GM19455 (cell line): ENCODE data around the gene RHOD.

Experiments
- ATAC-seq: cut with Tn5 transposase; IDR thresholded peaks from one replicate; pipeline ENCODE4 v1.9.1; 2021; ENCODE audit not compliant: unreplicated experiment

Gene RHOD

DNA sequence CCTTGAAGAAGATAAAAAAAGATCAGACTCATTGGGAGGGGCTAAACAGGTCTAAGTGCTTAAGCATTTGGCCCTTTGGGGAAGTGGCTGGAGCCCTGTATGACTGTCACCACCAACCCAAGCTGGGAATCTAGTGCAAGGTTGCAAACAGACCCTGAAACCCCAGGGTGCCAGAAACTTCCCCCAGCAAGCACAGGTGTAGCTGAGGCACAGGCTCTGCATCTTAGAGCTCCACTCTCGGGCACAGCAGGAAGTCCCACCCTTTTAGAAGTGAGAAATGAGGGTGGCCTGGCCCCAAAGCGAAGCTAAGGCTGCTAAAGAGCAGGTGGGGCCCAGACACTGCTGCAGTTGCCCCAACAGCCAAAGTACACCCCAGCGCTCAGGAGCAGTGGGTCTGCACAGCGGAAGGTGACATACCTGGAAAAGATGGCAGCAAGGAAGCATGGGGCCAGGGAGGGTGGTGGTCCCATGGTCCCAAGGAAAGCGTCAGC, 56.6 kb downstream of the RHOD start:
- ATAC-seq = peak; percentile 72

DNA sequence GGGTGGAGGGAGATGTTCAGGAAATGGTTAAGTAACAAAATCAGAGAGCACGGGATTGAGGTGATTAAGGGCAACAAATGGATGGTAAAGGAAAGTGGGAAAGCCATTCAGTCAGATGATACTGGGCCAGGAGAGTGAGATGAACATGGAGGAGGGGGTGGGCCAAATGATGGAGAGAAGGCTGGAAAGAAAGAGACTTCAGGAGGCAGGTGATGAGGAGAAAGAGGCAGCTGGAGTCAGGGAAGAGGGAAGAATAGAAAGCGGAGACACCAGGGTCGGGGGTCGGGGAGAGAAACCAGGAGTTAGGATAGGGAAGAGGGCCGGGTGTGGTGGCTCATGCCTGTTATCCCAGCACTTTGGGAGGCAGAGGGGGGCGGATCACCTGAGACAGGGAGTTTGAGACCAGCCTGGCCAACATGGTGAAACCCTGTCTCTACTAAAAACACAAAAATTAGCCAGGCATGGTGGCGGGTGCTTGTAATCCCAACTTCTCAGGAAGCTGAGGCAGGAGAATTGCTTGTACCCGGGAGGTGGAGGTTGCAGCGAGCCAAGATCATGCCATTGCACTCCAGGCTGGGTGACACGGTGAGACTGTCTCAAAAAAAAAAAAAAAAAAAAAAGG, 57.7 kb downstream of the RHOD start:
- ATAC-seq = no peak

DNA sequence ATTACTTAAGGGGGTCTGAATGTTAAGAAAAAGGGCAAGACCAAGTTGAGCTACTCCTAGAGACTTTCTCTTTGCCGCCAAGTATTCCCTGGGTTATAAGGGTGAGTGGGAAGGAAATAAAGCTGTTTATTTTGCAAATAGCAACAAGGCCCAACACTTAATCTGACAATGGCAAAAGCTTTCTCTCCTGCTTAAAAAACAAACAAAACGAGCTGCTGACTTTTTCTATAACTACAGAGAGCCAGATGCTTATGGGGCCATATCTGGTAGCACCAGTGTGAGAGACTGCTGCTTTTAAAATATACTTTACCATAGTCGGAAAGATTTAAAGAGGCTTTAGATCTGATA, 60.1 kb downstream of the RHOD start:
- no peak for ATAC-seq

DNA sequence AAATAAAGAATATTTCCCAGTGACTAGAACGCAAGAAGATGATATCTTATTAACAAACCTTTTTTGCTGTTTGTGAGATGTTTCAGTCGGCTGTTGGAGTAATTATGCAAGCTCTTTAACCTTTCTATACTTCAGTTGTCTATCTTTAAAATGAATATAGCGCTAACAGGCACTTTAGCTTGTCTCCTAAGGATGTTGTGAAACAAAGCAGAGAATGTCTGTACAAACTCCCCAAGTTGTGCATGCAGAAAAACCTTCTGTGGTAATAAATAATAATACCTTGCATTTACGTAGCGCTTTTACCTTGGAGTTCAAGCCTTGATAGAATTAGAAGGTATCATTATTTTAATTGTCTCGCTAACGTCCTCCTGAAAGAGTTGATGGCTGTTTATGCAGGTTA, 60.5 kb downstream of the RHOD start:
- ATAC-seq = no peak

DNA sequence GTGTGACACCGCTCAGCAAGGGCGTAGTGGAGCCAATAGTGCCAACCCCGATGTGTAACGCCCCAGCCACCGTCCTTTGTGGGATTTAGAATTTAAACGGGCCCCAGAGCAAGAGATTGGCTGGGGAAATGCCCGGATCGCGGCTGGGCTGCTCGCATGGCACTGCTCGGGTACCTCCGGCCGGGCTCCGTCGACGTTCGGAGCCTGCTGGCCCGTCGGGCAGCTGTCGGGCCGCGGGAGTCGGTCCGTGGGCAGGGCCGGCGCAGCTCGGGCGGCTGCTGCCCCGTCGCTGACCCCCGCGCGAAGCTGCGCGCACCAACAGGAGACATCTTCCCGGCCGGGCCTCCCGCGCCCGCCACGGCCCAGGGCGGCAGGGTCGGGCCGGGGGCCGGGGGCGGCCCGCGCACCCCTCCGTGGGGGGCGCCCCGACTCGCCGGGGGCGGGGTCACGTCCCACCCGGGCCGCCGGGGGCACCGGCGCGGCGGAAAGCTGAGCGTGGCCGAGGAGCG, 61.1 kb downstream of the RHOD start:
- ATAC-seq = peak; percentile 3

DNA sequence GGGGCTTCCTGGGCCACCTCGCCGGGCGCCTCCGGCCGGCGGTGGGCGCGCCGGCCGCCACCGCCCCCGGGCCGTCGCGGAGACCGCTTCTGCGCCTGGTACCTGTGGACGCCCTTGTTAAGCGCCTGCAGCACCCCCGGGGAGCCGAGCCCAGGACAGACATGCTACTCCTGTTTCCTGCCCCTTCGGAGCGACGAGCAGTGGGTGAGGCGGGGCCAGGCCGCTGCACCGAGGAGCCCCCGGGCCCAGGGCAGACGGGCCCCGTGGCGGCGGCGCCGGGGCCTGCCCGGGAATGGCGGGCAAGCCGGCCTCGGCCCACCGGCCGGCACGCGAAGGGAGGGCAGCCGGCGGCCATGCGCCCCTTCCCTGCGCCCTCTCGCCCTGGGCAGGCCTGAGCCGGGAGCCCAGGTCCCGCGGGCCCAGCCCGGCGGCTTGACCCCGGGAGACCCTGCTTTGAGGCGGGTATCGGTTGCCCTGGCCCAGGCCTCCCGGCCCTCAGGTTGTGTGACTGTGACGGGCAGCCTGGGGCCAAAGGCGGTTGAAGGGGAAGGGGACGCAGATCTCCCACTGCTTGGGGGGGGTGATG, 61.6 kb downstream of the RHOD start:
- peak; percentile 16 for ATAC-seq

DNA sequence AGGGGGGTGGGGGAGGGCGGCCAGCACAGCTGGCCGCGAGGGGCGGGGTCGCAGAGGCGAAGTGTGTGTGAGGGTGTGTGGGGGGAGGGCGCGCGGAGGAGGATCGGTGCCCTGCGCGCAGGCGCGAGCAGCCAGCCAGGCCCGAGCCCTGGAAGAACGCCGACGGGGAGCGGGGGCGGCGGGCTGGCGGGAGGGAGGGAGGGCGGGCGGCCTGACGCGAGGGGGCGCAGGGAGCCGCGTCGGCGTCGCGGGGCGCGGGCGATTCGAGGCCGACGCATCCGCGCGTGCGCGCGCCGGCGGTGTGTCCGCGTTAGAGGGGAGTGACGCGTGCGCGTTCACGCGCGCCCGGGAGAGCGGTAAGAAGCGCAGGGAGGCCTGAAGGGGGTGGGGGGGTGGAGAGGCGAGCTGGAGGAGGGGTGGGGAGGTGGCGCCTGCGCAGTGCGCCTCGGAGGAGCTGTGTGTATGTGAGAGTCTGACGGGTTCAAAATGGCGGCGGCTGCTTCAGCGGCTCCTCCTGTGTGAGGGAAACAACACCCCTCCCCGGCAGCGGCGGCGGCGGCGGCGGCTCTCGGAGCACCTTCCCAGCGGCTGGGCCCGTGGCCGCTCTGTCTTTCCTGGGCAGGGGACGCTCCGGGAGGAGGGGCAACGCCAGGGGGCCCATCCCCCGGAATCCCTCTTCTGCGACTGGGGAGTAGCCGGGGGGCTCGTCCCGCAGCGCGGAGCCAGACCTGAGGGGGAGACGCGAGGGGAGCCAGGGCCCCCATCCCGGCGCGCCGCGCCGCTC, 62.3 kb downstream of the RHOD start, which contains the start of gene KDM2A:
TSS of gene KDM2A (plus strand) at position 463 of the 784 bp plus-strand sequence. CDS start 2,054 bp downstream, outside the sequence.
- peak; percentile 63 for ATAC-seq

DNA sequence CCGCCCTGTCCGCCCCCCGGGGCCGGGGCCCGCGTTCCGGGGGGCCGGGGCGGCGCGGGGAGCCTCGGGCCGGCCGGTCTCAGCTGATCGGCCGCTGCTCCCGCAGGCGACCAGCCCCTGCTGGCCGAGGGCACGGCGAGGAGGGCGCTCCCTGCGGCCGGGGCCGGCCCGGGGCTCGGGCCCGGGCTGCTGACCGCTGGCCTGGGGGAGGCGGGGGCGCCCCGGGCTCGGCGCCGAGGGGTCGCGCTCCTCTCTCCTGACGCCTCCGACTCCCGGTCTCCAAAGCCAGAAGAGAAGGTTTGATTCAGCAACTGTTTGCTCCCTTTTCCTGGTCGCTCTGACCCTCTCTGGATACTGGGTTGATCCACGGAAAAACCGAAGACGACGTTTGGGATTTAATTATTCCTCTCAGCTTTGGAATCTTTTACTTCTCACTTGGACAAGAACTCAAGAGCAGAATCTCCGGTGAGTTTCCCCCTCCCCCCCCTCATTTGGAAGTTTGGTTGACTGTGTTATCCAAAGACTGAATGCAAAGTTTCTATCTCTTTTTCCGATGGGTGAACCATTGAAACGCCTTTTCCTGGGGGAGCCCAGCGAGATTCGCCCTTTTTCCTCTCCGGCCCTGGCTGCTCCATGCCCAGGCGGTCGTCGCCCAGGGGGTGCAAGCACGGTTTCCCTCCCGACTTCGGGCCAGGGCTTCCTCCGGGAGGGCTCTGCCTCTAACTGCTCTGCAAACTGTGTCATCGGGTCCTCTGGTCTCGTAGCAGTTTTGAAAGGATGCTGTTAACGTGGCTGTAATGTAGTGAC, 63.1 kb downstream of the RHOD start:
- peak; percentile 11 for ATAC-seq

DNA sequence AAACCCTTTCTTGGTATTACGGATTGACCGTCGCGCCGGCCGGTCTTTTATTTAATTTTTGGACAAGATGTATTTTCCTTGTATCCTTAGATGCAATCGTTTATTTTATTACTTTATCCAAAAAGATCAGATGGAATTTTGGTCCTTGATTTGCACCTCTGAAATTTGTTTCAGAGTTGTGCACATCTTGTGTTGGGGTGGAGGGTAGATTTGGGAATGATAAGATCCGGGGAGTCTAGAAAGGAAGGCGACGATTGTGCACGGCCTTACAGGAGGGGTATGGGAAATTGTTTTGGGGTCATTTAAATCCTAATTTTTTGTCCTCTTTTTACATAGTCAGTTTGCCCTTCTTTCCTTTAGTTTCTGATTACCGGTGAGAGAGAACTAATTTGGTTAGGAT, 63.8 kb downstream of the RHOD start:
- no peak for ATAC-seq

DNA sequence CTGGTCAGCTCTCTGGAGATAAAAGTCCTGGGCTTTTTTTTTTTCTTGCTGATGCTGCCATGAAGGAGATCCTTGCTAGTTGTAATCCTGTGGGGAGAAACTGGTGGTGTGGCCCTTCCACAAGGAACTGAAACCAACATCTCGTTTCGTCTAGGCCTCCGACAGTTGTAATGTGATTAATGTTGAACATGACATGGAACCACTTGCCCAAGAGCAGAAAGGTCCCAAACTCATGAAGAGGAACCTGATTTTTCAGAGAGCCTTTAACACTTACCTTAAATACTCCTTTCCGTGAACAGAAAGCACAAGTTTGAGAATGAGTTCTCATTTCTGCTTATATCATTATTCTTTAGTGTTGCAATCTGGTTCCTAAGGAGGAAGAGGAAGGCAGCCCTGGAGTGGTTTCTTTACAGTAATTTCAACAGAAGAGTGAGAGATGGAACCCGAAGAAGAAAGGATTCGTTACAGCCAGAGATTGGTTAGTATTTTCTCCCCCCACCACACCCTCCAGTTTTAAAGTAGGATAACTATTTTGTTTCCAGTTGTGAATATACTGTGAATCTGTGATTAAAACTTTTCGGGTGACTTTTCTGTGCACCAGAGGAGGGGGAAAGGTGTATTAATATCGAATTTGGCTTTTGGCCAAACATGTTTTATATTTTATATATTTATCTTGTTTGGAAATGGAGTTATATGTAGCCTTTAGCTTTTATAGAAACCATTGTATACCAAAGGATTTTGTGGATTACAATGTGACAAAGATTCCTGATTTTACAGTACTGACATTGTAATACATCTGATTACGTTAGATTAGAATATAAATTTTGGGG, 64.4 kb downstream of the RHOD start:
- no peak for ATAC-seq
